ENCODE data around the gene CAMK2A. TPM values are rescaled to one million over a fixed set of nuclear protein-coding genes. Genes with fewer than 3 reads are reported as not detected.

The CAMK2A gene
- total RNA-seq, 4 donors from 2014 or later: not detected

DNA sequence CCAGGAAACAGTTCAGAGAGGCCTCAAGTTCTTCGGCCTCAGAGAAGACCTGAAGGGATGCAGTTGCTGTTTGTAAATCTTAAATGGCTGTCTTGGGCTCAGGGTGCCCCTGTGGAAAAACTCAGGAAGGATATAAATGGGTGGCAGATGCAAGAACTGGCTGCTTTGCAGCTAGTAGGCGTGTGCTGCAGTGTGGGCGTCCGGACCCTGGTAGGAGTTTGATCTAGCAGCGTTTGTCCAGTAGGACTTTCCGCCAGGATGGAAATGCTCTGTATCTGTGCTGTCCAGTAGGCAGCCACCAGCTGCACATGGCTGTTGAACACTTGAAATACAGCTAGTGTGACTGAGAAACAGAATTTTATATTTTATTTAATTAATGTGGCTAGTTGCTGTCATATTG, 115.3 kb downstream of the CAMK2A start:
- intact Hi-C loops (cut with DNase I): no loop called here
- H3K9me3 ChIP-seq: no peaks in the 10 kb centered on the region

DNA sequence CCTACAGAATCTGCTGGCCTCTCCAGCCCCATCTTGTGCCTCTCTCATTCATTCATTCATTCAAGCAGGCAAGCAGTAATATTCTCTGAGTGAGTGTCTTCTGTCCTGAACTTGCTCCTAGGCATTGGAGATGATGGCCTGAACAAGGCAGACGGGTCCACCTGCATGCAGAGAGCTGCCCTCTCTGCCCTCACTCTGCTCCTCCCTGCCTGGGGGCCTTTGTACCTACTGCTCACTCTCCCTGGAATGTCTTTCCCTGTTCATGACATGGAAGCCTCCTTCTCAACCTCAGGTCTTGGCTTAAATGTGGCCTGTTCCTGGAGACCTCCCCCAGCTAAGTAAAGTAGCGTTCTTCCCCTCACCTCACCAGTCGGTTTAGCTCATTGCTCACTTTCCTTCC, 116.4 kb downstream of the CAMK2A start:
- Histone ChIP-seq H3K27me3 (no peaks in the 10 kb centered on the region), H3K4me1 (peaks cover 6 to 15% of the 10 kb centered on the region in 2 donors), H3K9me3 (no peaks in the 10 kb centered on the region), H3K36me3 (no peaks in the 10 kb centered on the region), H3K27ac (no peak overlapping the region), H3K4me3 (replicated peaks in 1 of 3) (no peak overlapping the region)
- no peak for DNase-seq
- WGBS, 2 donors: 92 to 95% methylated on average over 3 of the region's 3 CpGs
- intact Hi-C loops (cut with DNase I): no loop called here
- no peak for TF ChIP-seq POLR2A (IDR thresholded peaks at IDR 0.05)
- TF ChIP-seq, protein P1, sequence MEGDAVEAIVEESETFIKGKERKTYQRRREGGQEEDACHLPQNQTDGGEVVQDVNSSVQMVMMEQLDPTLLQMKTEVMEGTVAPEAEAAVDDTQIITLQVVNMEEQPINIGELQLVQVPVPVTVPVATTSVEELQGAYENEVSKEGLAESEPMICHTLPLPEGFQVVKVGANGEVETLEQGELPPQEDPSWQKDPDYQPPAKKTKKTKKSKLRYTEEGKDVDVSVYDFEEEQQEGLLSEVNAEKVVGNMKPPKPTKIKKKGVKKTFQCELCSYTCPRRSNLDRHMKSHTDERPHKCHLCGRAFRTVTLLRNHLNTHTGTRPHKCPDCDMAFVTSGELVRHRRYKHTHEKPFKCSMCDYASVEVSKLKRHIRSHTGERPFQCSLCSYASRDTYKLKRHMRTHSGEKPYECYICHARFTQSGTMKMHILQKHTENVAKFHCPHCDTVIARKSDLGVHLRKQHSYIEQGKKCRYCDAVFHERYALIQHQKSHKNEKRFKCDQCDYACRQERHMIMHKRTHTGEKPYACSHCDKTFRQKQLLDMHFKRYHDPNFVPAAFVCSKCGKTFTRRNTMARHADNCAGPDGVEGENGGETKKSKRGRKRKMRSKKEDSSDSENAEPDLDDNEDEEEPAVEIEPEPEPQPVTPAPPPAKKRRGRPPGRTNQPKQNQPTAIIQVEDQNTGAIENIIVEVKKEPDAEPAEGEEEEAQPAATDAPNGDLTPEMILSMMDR (IDR thresholded peaks at IDR 0.05): no peak

More for the DNA sequence above, 115.3 kb downstream of the CAMK2A start:
- no peaks in the 10 kb centered on the region for H3K27me3 ChIP-seq
- peaks cover 6 to 16% of the 10 kb centered on the region in 2 donors for H3K4me1 ChIP-seq
- 92% methylated on average over 6 of the region's 6 CpGs for WGBS, 2 donors
- no peaks in the 10 kb centered on the region for H3K36me3 ChIP-seq
- DNase-seq: no peak
- no peak for TF ChIP-seq POLR2A (IDR thresholded peaks at IDR 0.05)
- TF ChIP-seq, protein P1 (IDR thresholded peaks at IDR 0.05): no peak
- no peak overlapping the region for H3K27ac ChIP-seq
- H3K4me3 ChIP-seq (replicated peaks in 1 of 3): no peak overlapping the region

DNA sequence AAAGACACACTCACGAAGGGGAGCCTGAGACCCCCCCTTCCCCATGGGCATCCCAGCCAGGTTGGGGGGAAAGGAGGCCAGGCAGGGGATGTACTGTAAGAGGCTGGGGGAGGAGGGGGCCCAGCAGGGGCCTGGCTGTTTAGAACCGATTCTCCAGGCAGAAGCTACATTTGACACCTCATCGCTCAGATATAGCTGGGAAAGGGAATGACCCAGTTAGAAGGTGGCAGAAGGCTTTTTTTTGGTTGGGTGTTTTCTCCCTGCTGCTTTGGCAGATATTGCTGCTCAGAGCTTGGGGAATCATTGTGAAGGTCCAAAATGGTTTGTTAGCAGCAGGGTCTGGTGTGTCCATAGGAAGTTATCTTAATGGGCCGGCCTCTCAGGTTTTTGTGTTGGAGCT, 117.0 kb downstream of the CAMK2A start:
- H3K27me3 ChIP-seq: no peaks in the 10 kb centered on the region
- intact Hi-C loops (cut with DNase I): no loop called here
- H3K4me3 ChIP-seq (replicated peaks in 1 of 3): no peak overlapping the region
- no peaks in the 10 kb centered on the region for H3K36me3 ChIP-seq
- H3K4me1 ChIP-seq: peaks cover 3 to 9% of the 10 kb centered on the region in 2 donors
- DNase-seq: no peak
- no peak for TF ChIP-seq POLR2A (IDR thresholded peaks at IDR 0.05)
- TF ChIP-seq, protein P1 (IDR thresholded peaks at IDR 0.05): no peak
- H3K9me3 ChIP-seq: no peaks in the 10 kb centered on the region
- H3K27ac ChIP-seq: no peak overlapping the region
- 84 to 88% methylated on average over 4 of the region's 4 CpGs for WGBS, 2 donors

DNA sequence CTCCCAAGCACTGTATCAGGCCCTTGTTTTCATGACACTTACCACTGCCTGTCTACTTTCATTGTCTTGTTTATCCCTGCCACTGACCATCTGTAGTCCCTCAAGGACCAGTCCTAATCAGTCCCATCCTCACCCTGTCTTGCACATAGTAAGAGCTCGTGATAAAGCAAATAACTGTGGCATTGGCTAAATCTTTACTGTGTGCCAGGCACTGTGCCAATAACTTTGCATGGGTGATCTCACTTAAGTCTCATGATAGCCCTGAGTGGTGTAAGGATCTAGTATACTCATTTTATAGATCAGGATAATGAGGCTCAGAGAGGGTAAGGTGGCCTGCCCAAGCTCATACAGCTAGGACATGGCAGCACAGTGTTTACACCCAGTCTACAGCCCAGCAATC, 117.4 kb downstream of the CAMK2A start:
- Histone ChIP-seq H3K27me3 (peaks cover 3% of the 10 kb centered on the region), H3K4me3 (replicated peaks in 1 of 3) (no peak overlapping the region), H3K4me1 (peaks cover 0 to 8% of the 10 kb centered on the region in 2 donors), H3K27ac (no peak overlapping the region), H3K9me3 (no peaks in the 10 kb centered on the region), H3K36me3 (no peaks in the 10 kb centered on the region)
- intact Hi-C loops (cut with DNase I): no loop called here
- 77 to 85% methylated on average over 1 of the region's 1 CpG for WGBS, 2 donors
- no peak for TF ChIP-seq POLR2A (IDR thresholded peaks at IDR 0.05)
- TF ChIP-seq, protein P1 (IDR thresholded peaks at IDR 0.05): no peak
- DNase-seq: no peak

Other genes with a start within 250 kb of the CAMK2A start
- 10 to 100 TPM in 3 of 4 donors, 1 to 10 TPM in 1; 9.1 to 14.1 (median 11.4) TPM for gene CSF1R, start 203.2 kb downstream of the CAMK2A start, total RNA-seq
- gene PDGFRB, start 133.9 kb downstream of the CAMK2A start, total RNA-seq: 100 to 1,000 TPM in 2 of 4 donors, 10 to 100 TPM in 2; 47.3 to 108 (median 84.8) TPM
- not detected for gene CDX1, start 123.0 kb downstream of the CAMK2A start, total RNA-seq
- gene SLC6A7, start 99.7 kb downstream of the CAMK2A start, total RNA-seq: not detected
- gene ARSI, start 13.1 kb upstream of the CAMK2A start, total RNA-seq: under 1 TPM in 2 of 4 donors, not detected in 2; 0.22 to 0.67 TPM
- gene TCOF1, start 67.9 kb upstream of the CAMK2A start, total RNA-seq: 10 to 100 TPM; 20.7 to 28.0 (median 25.3) TPM
- gene CD74, start 123.1 kb upstream of the CAMK2A start, total RNA-seq: 100 to 1,000 TPM; 287 to 675 (median 493) TPM
- gene RPS14, start 160.0 kb upstream of the CAMK2A start, total RNA-seq: 1,000 to 10,000 TPM; 2,017 to 5,540 (median 2,786) TPM
- 100 to 1,000 TPM in 2 of 4 donors, 10 to 100 TPM in 2; 84.9 to 171 (median 113) TPM for gene NDST1, start 218.4 kb upstream of the CAMK2A start, total RNA-seq